ENCODE measurements around the gene NCKAP5.

- TF ChIP-seq CTCF (conservative IDR thresholded peaks at IDR 0.05), result no peak
- no peak for TF ChIP-seq EZH2 (IDR thresholded peaks at IDR 0.05; ENCODE audit: low read depth)
These were observed 921.6 kb downstream of the NCKAP5 start for GRCh38 chr2:132646540-132647108.
